Measurements from ENCODE around the gene NMT2.

Gene NMT2

GRCh38 chr10:15106352-15107013 is 62.0 kb downstream of the NMT2 start:
- peaks cover 6% of the 10 kb centered on the region for H3K4me1 Mint-ChIP-seq
- no peak overlapping the region for H3K4me3 Mint-ChIP-seq
- ATAC-seq (peak; percentile 90), DNase-seq (peak; percentile 71)
- no peak overlapping the region for H3K27ac Mint-ChIP-seq
- no peaks in the 10 kb centered on the region for H3K27me3 Mint-ChIP-seq
- H3K36me3 Mint-ChIP-seq (ENCODE audit: low read depth), result peaks cover 43% of the 10 kb centered on the region
- no peaks in the 10 kb centered on the region for H3K9me3 Mint-ChIP-seq

- DNase-seq, result no peak
- no peak for ATAC-seq
- Mint-ChIP-seq H3K9me3 (no peaks in the 10 kb centered on the region), H3K27me3 (no peaks in the 10 kb centered on the region), H3K4me3 (no peak overlapping the region), H3K27ac (no peak overlapping the region), H3K4me1 (peaks cover 18% of the 10 kb centered on the region), H3K36me3 (ENCODE audit: low read depth) (peaks cover 45% of the 10 kb centered on the region)
Observed at GRCh38 chr10:15103513-15103912, 65.0 kb downstream of the NMT2 start.

- Mint-ChIP-seq H3K9me3 (no peaks in the 10 kb centered on the region), H3K4me3 (peak overlapping the region; percentile 16), H3K36me3 (ENCODE audit: low read depth) (peaks cover 32% of the 10 kb centered on the region), H3K4me1 (peaks cover 24% of the 10 kb centered on the region), H3K27me3 (no peaks in the 10 kb centered on the region), H3K27ac (peak overlapping the region; percentile 69)
- no peak for ATAC-seq
- no peak for DNase-seq
Observed at GRCh38 chr10:15099886-15100285, 68.6 kb downstream of the NMT2 start.

GRCh38 chr10:15097011-15097812 is 71.3 kb downstream of the NMT2 start, which contains the start of gene RPP38:
Gene RPP38, plus strand, starts transcription at chr10:15097355. Its CDS starts 5,960 bp downstream, at chr10:15103315.
- ATAC-seq (peak; percentile 97), DNase-seq (peak; percentile 98)
- H3K27ac Mint-ChIP-seq, result peak within 1 kb of the TSS; percentile 99
- peak within 1 kb of the TSS; percentile 100 for H3K4me3 Mint-ChIP-seq
- H3K4me1 Mint-ChIP-seq, result peaks cover 24% of the 10 kb centered on the region
- H3K9me3 Mint-ChIP-seq, result no peaks in the 10 kb centered on the region
- no peaks in the 10 kb centered on the region for H3K27me3 Mint-ChIP-seq
- H3K36me3 Mint-ChIP-seq (ENCODE audit: low read depth), result peaks cover 17% of the 10 kb centered on the region

DNA sequence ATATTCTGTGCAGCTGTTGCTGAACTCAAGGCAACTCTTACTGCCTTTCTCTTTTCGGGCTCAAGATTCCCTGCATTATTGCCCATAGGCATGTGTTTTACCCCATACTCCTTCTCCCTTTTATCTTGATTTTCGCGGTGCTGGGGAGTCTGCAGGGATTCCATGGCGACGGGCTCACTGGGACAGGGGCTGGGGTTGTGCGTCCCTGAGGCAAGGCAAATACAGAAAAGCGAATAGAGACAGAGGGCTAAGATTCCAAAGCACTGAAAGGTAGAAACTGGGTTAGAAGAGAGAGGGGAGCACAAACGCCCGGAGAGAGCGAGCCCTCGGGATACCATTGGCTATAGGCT is 71.9 kb downstream of the NMT2 start:
- peak overlapping the region; percentile 99 for H3K27ac Mint-ChIP-seq
- H3K36me3 Mint-ChIP-seq (ENCODE audit: low read depth), result peaks cover 14% of the 10 kb centered on the region
- ATAC-seq (peak; percentile 17), DNase-seq (no peak)
- no peaks in the 10 kb centered on the region for H3K27me3 Mint-ChIP-seq
- H3K4me3 Mint-ChIP-seq, result peak overlapping the region; percentile 100
- H3K9me3 Mint-ChIP-seq, result no peaks in the 10 kb centered on the region
- peaks cover 24% of the 10 kb centered on the region for H3K4me1 Mint-ChIP-seq

DNA sequence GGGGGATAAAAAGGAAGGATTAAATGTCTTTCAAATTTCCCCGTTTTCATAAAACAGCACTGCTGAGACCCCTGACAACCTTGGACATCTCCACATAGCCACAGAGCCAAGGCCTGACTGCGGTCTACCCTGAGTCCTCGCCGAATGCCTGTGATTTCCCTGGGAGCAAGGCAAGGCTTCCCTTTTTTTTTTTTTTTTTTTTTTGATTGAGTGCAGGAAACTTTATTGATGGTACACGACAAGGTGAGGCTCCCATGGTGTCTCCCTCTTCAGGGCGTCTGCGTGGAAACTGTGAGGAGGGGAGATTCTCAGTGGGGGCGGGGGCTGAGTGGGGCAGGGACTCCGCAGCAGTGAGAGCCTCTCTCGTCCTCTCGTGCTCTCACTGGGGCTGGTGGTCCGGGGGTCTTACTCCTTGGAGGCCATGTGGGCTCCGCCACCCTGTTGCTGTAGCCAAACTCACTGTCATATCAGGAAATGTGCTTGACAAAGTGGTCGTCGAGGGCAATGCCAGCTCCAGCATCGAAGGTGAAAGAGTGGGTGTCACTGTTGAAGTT is 75.6 kb downstream of the NMT2 start:
- DNase-seq (no peak), ATAC-seq (no peak)
- H3K27ac Mint-ChIP-seq, result no peak overlapping the region
- peaks cover 9% of the 10 kb centered on the region for H3K4me1 Mint-ChIP-seq
- H3K4me3 Mint-ChIP-seq, result no peak overlapping the region
- H3K9me3 Mint-ChIP-seq, result no peaks in the 10 kb centered on the region
- H3K36me3 Mint-ChIP-seq (ENCODE audit: low read depth), result peaks cover 5% of the 10 kb centered on the region
- no peaks in the 10 kb centered on the region for H3K27me3 Mint-ChIP-seq

DNA sequence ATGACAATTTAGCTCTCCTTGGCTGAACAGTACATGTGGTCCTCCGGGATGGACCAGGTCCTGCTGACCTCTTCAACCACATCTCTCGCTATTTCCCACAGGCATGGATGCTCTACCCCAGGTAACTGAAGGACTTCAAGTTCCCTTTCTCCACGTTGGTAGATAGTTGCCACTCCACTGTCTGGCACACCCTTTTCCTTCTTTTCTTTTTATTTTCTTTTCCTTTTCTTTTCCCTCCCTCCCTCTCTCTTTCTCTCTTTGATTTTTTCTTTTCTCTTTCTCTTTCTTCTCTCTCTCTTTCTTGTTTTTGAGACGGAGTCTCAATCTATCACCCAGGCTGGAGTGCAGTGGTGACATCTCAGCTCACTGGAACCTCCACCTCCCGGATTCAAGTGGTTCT is 77.1 kb downstream of the NMT2 start:
- ATAC-seq (no peak), DNase-seq (no peak)
- H3K27me3 Mint-ChIP-seq, result no peaks in the 10 kb centered on the region
- H3K4me3 Mint-ChIP-seq, result no peak overlapping the region
- H3K4me1 Mint-ChIP-seq, result peaks cover under 1% of the 10 kb centered on the region
- H3K36me3 Mint-ChIP-seq (ENCODE audit: low read depth), result no peaks in the 10 kb centered on the region
- no peak overlapping the region for H3K27ac Mint-ChIP-seq
- H3K9me3 Mint-ChIP-seq, result no peaks in the 10 kb centered on the region

GRCh38 chr10:15088428-15089261 is 79.8 kb downstream of the NMT2 start, which contains the start of gene ACBD7:
Gene ACBD7, minus strand, starts transcription at chr10:15088776. Its CDS starts 48 bp downstream, at chr10:15088728.
- DNase-seq (peak; percentile 83), ATAC-seq (peak; percentile 100)
- H3K36me3 Mint-ChIP-seq (ENCODE audit: low read depth), result no peaks in the 10 kb centered on the region
- H3K9me3 Mint-ChIP-seq, result no peaks in the 10 kb centered on the region
- peak within 1 kb of the TSS; percentile 64 for H3K4me3 Mint-ChIP-seq
- no peaks in the 10 kb centered on the region for H3K27me3 Mint-ChIP-seq
- no peak within 1 kb of the TSS for H3K27ac Mint-ChIP-seq
- no peaks in the 10 kb centered on the region for H3K4me1 Mint-ChIP-seq

GRCh38 chr10:15084502-15084922 is 84.0 kb downstream of the NMT2 start:
- H3K27me3 Mint-ChIP-seq, result no peaks in the 10 kb centered on the region
- ATAC-seq (no peak), DNase-seq (no peak)
- no peak overlapping the region for H3K27ac Mint-ChIP-seq
- no peak overlapping the region for H3K4me3 Mint-ChIP-seq
- H3K36me3 Mint-ChIP-seq (ENCODE audit: low read depth), result no peaks in the 10 kb centered on the region
- no peaks in the 10 kb centered on the region for H3K9me3 Mint-ChIP-seq
- H3K4me1 Mint-ChIP-seq, result no peaks in the 10 kb centered on the region

DNA sequence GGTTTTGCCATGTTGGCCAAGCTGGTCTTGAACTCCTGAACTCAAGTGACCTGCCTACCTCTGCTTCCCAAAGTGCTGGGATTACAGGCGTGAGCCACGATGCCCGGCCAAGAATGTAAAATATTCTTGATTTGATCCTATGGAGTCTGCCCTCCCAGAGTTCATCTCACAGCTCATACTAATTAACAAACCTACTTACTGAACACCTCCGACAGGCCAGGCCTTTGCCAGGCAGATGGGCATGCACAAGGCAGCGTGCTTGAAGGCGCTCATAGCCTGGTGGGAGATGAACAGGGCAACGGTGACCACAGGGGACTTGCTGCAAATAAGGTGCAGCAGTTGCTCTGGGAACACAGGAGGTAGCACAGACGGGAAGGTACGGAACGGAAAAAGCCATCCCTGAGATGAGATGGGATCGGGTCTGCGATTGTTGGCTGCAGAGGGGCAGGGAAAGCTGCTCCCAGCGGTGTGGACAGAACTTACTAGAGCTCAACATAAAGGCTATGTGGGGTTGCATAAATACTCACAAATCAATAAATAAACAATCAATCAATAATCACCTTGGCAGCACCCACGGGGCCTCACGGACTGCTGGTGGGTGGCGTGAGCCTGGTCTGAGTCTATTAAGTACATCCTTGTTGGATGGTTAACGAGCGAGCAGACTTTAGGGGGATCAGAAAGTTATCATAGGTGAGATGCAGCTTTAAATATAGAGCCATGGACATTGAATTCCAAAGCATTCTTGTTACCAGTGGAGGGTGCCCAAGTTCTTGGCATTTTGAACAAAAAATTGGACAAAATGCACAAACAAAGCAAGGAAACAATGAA is 84.6 kb downstream of the NMT2 start:
- no peak for ATAC-seq
- H3K4me1 Mint-ChIP-seq, result no peaks in the 10 kb centered on the region
- H3K36me3 Mint-ChIP-seq (ENCODE audit: low read depth), result no peaks in the 10 kb centered on the region
- DNase-seq, result no peak
- no peaks in the 10 kb centered on the region for H3K9me3 Mint-ChIP-seq
- H3K4me3 Mint-ChIP-seq, result no peak overlapping the region
- no peak overlapping the region for H3K27ac Mint-ChIP-seq
- no peaks in the 10 kb centered on the region for H3K27me3 Mint-ChIP-seq

GRCh38 chr10:15075421-15075820 is 93.1 kb downstream of the NMT2 start:
- Mint-ChIP-seq H3K4me1 (no peaks in the 10 kb centered on the region), H3K36me3 (ENCODE audit: low read depth) (no peaks in the 10 kb centered on the region), H3K9me3 (no peaks in the 10 kb centered on the region), H3K4me3 (no peak overlapping the region), H3K27ac (no peak overlapping the region), H3K27me3 (no peaks in the 10 kb centered on the region)
- DNase-seq (no peak), ATAC-seq (no peak)

DNA sequence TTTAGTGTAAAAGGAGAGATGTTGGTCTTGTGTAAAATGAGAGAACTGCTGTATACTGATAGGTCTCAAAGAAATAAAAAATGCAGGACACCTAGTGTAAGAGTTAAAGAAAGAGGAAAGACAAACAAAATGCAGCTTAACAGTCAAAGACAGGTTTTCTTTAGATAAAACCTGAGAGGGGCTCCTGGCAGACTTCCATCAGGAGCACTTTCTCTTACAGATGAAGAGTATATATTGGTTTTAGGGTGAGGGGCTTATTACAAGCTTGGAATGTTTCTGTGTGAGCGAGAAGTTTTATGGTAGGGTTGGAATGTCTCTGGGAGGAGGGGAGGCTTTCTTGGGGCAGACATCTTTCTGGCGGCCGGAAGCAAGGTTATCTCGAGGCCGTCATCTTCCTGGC is 96.1 kb downstream of the NMT2 start:
- no peak for DNase-seq
- no peaks in the 10 kb centered on the region for H3K27me3 Mint-ChIP-seq
- ATAC-seq, result no peak
- no peaks in the 10 kb centered on the region for H3K9me3 Mint-ChIP-seq
- H3K4me1 Mint-ChIP-seq, result no peaks in the 10 kb centered on the region
- no peak overlapping the region for H3K4me3 Mint-ChIP-seq
- H3K27ac Mint-ChIP-seq, result no peak overlapping the region
- H3K36me3 Mint-ChIP-seq (ENCODE audit: low read depth), result no peaks in the 10 kb centered on the region

GRCh38 chr10:15069230-15069629 is 99.3 kb downstream of the NMT2 start:
- DNase-seq, result no peak
- Mint-ChIP-seq H3K9me3 (no peaks in the 10 kb centered on the region), H3K4me3 (no peak overlapping the region), H3K4me1 (no peaks in the 10 kb centered on the region), H3K27me3 (peaks cover under 1% of the 10 kb centered on the region), H3K27ac (no peak overlapping the region), H3K36me3 (ENCODE audit: low read depth) (no peaks in the 10 kb centered on the region)
- ATAC-seq, result no peak

- Mint-ChIP-seq H3K9me3 (no peaks in the 10 kb centered on the region), H3K4me1 (no peaks in the 10 kb centered on the region), H3K27me3 (peaks cover 2% of the 10 kb centered on the region), H3K27ac (no peak overlapping the region), H3K4me3 (no peak overlapping the region), H3K36me3 (ENCODE audit: low read depth) (no peaks in the 10 kb centered on the region)
- DNase-seq, result no peak
- no peak for ATAC-seq
Observed at GRCh38 chr10:15068802-15069201, 99.7 kb downstream of the NMT2 start.
